ENCODE results near the gene CREBZF. TPM values are rescaled to one million over a fixed set of nuclear protein-coding genes. Genes with fewer than 3 reads are reported as not detected.

The CREBZF gene
- total and polyA plus RNA-seq, 2 experiments from 2014 or later, result 61.7 to 109 TPM

GRCh38 chr11:85643191-85643614 is 21.7 kb downstream of the CREBZF start:
- H3K4me1 ChIP-seq (ENCODE audit: low read depth), result peaks cover 12% of the 10 kb centered on the region
- TF ChIP-seq CTCF (IDR thresholded peaks at IDR 0.05; ENCODE audit: low read depth, low read length), result no peak
- H3K27ac ChIP-seq, result peak overlapping the region; percentile 13
- H3K36me3 ChIP-seq, result no peaks in the 10 kb centered on the region
- peak; percentile 62 to 76 for DNase-seq (ENCODE audit: low read depth in 1 of 2, low spot score in 1 of 2)
- no peaks in the 10 kb centered on the region for H3K9me3 ChIP-seq (ENCODE audit: low read depth)
- H3K27me3 ChIP-seq, result no peaks in the 10 kb centered on the region
- H3K4me3 ChIP-seq, result no peak overlapping the region

GRCh38 chr11:85634747-85635146 is 30.2 kb downstream of the CREBZF start:
- Histone ChIP-seq H3K27ac (no peak overlapping the region), H3K36me3 (peaks cover 16% of the 10 kb centered on the region), H3K4me1 (ENCODE audit: low read depth) (no peaks in the 10 kb centered on the region), H3K27me3 (no peaks in the 10 kb centered on the region), H3K4me3 (no peak overlapping the region), H3K9me3 (ENCODE audit: low read depth) (no peaks in the 10 kb centered on the region)
- DNase-seq (ENCODE audit: low read depth in 1 of 2, low spot score in 1 of 2), result no peak
- TF ChIP-seq CTCF (IDR thresholded peaks at IDR 0.05; ENCODE audit: low read depth, low read length), result no peak

- H3K4me1 ChIP-seq (ENCODE audit: low read depth), result peaks cover 28% of the 10 kb centered on the region
- no peaks in the 10 kb centered on the region for H3K27me3 ChIP-seq
- H3K4me3 ChIP-seq, result peak overlapping the region; percentile 65
- no peak for DNase-seq (ENCODE audit: low read depth in 1 of 2, low spot score in 1 of 2)
- TF ChIP-seq CTCF (IDR thresholded peaks at IDR 0.05; ENCODE audit: low read depth, low read length), result no peak
- peak overlapping the region; percentile 53 for H3K27ac ChIP-seq
- H3K9me3 ChIP-seq (ENCODE audit: low read depth), result no peaks in the 10 kb centered on the region
- H3K36me3 ChIP-seq, result peaks cover under 1% of the 10 kb centered on the region
Measured at GRCh38 chr11:85628771-85629341, 36.1 kb downstream of the CREBZF start.

GRCh38 chr11:85627998-85628770 is 36.7 kb downstream of the CREBZF start, which contains the start of gene TMEM126B:
Gene TMEM126B, plus strand, starts transcription at chr11:85628593. Its CDS starts 15 bp downstream, at chr11:85628608.
- Histone ChIP-seq H3K4me3 (peak within 1 kb of the TSS; percentile 65), H3K27ac (peak within 1 kb of the TSS; percentile 74), H3K4me1 (ENCODE audit: low read depth) (peaks cover 28% of the 10 kb centered on the region), H3K36me3 (no peaks in the 10 kb centered on the region), H3K9me3 (ENCODE audit: low read depth) (no peaks in the 10 kb centered on the region), H3K27me3 (no peaks in the 10 kb centered on the region)
- peak; percentile 98 to 99 for DNase-seq (ENCODE audit: low read depth in 1 of 2, low spot score in 1 of 2)
- no peak for TF ChIP-seq CTCF (IDR thresholded peaks at IDR 0.05; ENCODE audit: low read depth, low read length)

- TF ChIP-seq CTCF (IDR thresholded peaks at IDR 0.05; ENCODE audit: low read depth, low read length), result no peak
- no peaks in the 10 kb centered on the region for H3K36me3 ChIP-seq
- H3K27ac ChIP-seq, result peak within 1 kb of the TSS; percentile 74
- DNase-seq (ENCODE audit: low read depth in 1 of 2, low spot score in 1 of 2), result peak; percentile 41 to 46
- peaks cover 28% of the 10 kb centered on the region for H3K4me1 ChIP-seq (ENCODE audit: low read depth)
- H3K27me3 ChIP-seq, result no peaks in the 10 kb centered on the region
- H3K9me3 ChIP-seq (ENCODE audit: low read depth), result no peaks in the 10 kb centered on the region
- peak within 1 kb of the TSS; percentile 65 for H3K4me3 ChIP-seq
Measured at GRCh38 chr11:85627332-85627997, 37.5 kb downstream of the CREBZF start, which contains the start of gene DLG2. Gene DLG2, minus strand, starts transcription at chr11:85627344.
